Measurements from ENCODE around the gene ZNF346.

The ZNF346 gene

GRCh38 chr5:177020033-177020432, 2.5 kb upstream of the ZNF346 start:
- Histone ChIP-seq H2AFZ (ENCODE audit: insufficient read depth, low read length, poor library complexity) (no peak overlapping the region), H3K4me3 (ENCODE audit: low read depth, low read length) (no peak overlapping the region), H3K27ac (ENCODE audit: low read depth, low read length) (no peak overlapping the region), H2BK5ac (ENCODE audit: low read depth, low read length, poor library complexity) (no peak overlapping the region), H3K9ac (ENCODE audit: low read length) (no peak overlapping the region), H3K36me3 (ENCODE audit: control insufficient read depth in 1 of 2, insufficient read depth in 2 of 2, low read length in 2 of 2) (no peaks in the 10 kb centered on the region), H2BK120ac (ENCODE audit: insufficient read depth, low read length, poor library complexity) (no peak overlapping the region), H4K12ac (ENCODE audit: low read depth, low read length) (no peak overlapping the region), H3K14ac (ENCODE audit: low read length) (no peak overlapping the region), H3K9me3 (ENCODE audit: insufficient read depth, low read depth, low read length) (no peaks in the 10 kb centered on the region), H3K18ac (ENCODE audit: low read length) (no peak overlapping the region), H3K4me1 (ENCODE audit: control insufficient read depth in 1 of 2, insufficient read depth in 2 of 2, low read length in 2 of 2) (peaks cover 3 to 6% of the 10 kb centered on the region in 2 experiments), H3K4me2 (ENCODE audit: low read length) (no peak overlapping the region), H3K79me1 (ENCODE audit: low read length) (peaks cover 7% of the 10 kb centered on the region), H3K23ac (ENCODE audit: low read length) (no peak overlapping the region), H4K91ac (ENCODE audit: low read depth, low read length) (no peak overlapping the region), H3K79me2 (ENCODE audit: control insufficient read depth, insufficient read depth, low read length, poor library complexity) (peaks cover 5% of the 10 kb centered on the region), H4K8ac (ENCODE audit: low read depth, low read length) (no peak overlapping the region), H3K27me3 (ENCODE audit: insufficient read depth, low read length) (no peaks in the 10 kb centered on the region), H2BK12ac (ENCODE audit: low read length) (no peak overlapping the region), H2AK5ac (ENCODE audit: low read length) (no peak overlapping the region), H3K4ac (ENCODE audit: low read depth, low read length) (no peak overlapping the region)
- no peak for DNase-seq
- WGBS (ENCODE audit: extremely low coverage, insufficient coverage, insufficient read length): no CpG with 5 or more reads among the region's 2 CpGs

DNA sequence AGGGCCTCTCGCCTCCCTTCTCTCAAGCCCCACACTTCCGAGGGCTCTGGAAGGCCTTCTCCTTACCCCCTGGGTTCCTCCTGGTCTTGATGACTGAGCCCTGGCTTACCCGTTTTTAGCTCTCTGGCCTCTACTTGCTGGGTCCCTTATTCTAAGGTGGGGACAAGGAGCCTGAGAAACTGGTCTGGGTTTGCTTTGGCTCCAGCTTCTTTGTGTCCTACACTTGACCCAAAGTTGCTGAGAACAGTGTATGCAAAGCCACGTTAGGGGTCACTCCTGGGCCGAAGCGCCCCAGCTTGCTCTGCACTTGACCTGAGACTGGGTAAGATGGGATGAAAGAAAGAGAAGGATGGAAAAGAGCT, 788 bp downstream of the ZNF346 start:
- Histone ChIP-seq H4K12ac (ENCODE audit: low read depth, low read length) (peak overlapping the region; percentile 13), H3K18ac (ENCODE audit: low read length) (no peak overlapping the region), H3K36me3 (ENCODE audit: control insufficient read depth in 1 of 2, insufficient read depth in 2 of 2, low read length in 2 of 2) (peaks cover 0 to 2% of the 10 kb centered on the region in 2 experiments), H2BK5ac (ENCODE audit: low read depth, low read length, poor library complexity) (no peak overlapping the region), H3K4me2 (ENCODE audit: low read length) (peak overlapping the region; percentile 77), H2AK5ac (ENCODE audit: low read length) (no peak overlapping the region), H2AFZ (ENCODE audit: insufficient read depth, low read length, poor library complexity) (peak overlapping the region; percentile 99), H4K91ac (ENCODE audit: low read depth, low read length) (no peak overlapping the region), H3K79me1 (ENCODE audit: low read length) (peaks cover 7% of the 10 kb centered on the region), H3K14ac (ENCODE audit: low read length) (no peak overlapping the region), H3K27ac (ENCODE audit: low read depth, low read length) (no peak overlapping the region), H2BK120ac (ENCODE audit: insufficient read depth, low read length, poor library complexity) (no peak overlapping the region), H2BK12ac (ENCODE audit: low read length) (no peak overlapping the region), H3K23ac (ENCODE audit: low read length) (no peak overlapping the region), H3K79me2 (ENCODE audit: control insufficient read depth, insufficient read depth, low read length, poor library complexity) (peaks cover 5% of the 10 kb centered on the region), H3K4ac (ENCODE audit: low read depth, low read length) (no peak overlapping the region), H4K8ac (ENCODE audit: low read depth, low read length) (peak overlapping the region; percentile 99), H3K27me3 (ENCODE audit: insufficient read depth, low read length) (no peaks in the 10 kb centered on the region), H3K4me1 (ENCODE audit: control insufficient read depth in 1 of 2, insufficient read depth in 2 of 2, low read length in 2 of 2) (peaks cover 3 to 6% of the 10 kb centered on the region in 2 experiments), H3K9ac (ENCODE audit: low read length) (peak overlapping the region; percentile 42), H3K9me3 (ENCODE audit: insufficient read depth, low read depth, low read length) (no peaks in the 10 kb centered on the region), H3K4me3 (ENCODE audit: low read depth, low read length) (peak overlapping the region; percentile 76)
- DNase-seq: no peak
- WGBS (ENCODE audit: extremely low coverage, insufficient coverage, insufficient read length): no CpG with 5 or more reads among the region's 6 CpGs

DNA sequence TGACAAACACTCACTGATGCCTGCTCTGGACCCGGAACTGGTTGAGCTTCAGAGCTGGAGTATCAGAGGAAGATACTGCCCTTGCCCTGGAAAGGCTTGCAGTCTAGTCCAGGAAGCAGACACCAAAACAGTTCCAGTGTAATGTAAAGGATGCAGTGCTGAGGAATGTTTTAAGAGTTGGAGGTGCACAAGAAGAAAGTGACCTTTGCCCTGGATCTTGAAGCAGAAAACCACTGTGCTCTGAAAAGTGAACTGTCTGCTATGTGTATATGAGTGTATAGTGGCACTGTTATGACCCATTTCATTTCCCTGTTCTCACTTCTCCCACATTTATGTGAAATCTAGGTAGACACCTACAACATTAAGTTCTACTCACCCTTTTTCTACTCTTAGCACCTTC, 2.1 kb downstream of the ZNF346 start:
- Histone ChIP-seq H3K9ac (ENCODE audit: low read length) (no peak overlapping the region), H3K18ac (ENCODE audit: low read length) (no peak overlapping the region), H3K9me3 (ENCODE audit: insufficient read depth, low read depth, low read length) (no peaks in the 10 kb centered on the region), H2AK5ac (ENCODE audit: low read length) (no peak overlapping the region), H3K27ac (ENCODE audit: low read depth, low read length) (no peak overlapping the region), H3K14ac (ENCODE audit: low read length) (no peak overlapping the region), H4K8ac (ENCODE audit: low read depth, low read length) (no peak overlapping the region), H3K79me2 (ENCODE audit: control insufficient read depth, insufficient read depth, low read length, poor library complexity) (peaks cover 5% of the 10 kb centered on the region), H3K27me3 (ENCODE audit: insufficient read depth, low read length) (no peaks in the 10 kb centered on the region), H2BK5ac (ENCODE audit: low read depth, low read length, poor library complexity) (no peak overlapping the region), H3K23ac (ENCODE audit: low read length) (no peak overlapping the region), H4K12ac (ENCODE audit: low read depth, low read length) (no peak overlapping the region), H3K36me3 (ENCODE audit: control insufficient read depth in 1 of 2, insufficient read depth in 2 of 2, low read length in 2 of 2) (peaks cover 2 to 5% of the 10 kb centered on the region in 2 experiments), H2AFZ (ENCODE audit: insufficient read depth, low read length, poor library complexity) (no peak overlapping the region), H2BK12ac (ENCODE audit: low read length) (no peak overlapping the region), H3K4me3 (ENCODE audit: low read depth, low read length) (no peak overlapping the region), H2BK120ac (ENCODE audit: insufficient read depth, low read length, poor library complexity) (no peak overlapping the region), H3K79me1 (ENCODE audit: low read length) (peaks cover 7% of the 10 kb centered on the region), H4K91ac (ENCODE audit: low read depth, low read length) (no peak overlapping the region), H3K4me2 (ENCODE audit: low read length) (no peak overlapping the region), H3K4me1 (ENCODE audit: control insufficient read depth in 1 of 2, insufficient read depth in 2 of 2, low read length in 2 of 2) (peaks cover 3 to 6% of the 10 kb centered on the region in 2 experiments), H3K4ac (ENCODE audit: low read depth, low read length) (no peak overlapping the region)
- WGBS (ENCODE audit: extremely low coverage, insufficient coverage, insufficient read length): no CpG with 5 or more reads among the region's 1 CpG
- DNase-seq: no peak

- Histone ChIP-seq H2BK120ac (ENCODE audit: insufficient read depth, low read length, poor library complexity) (no peak overlapping the region), H2BK5ac (ENCODE audit: low read depth, low read length, poor library complexity) (no peak overlapping the region), H3K18ac (ENCODE audit: low read length) (no peak overlapping the region), H3K4me1 (ENCODE audit: control insufficient read depth in 1 of 2, insufficient read depth in 2 of 2, low read length in 2 of 2) (peaks cover 3 to 6% of the 10 kb centered on the region in 2 experiments), H3K79me2 (ENCODE audit: control insufficient read depth, insufficient read depth, low read length, poor library complexity) (peaks cover 5% of the 10 kb centered on the region), H4K91ac (ENCODE audit: low read depth, low read length) (no peak overlapping the region), H3K27me3 (ENCODE audit: insufficient read depth, low read length) (no peaks in the 10 kb centered on the region), H3K4me3 (ENCODE audit: low read depth, low read length) (no peak overlapping the region), H3K27ac (ENCODE audit: low read depth, low read length) (no peak overlapping the region), H4K8ac (ENCODE audit: low read depth, low read length) (no peak overlapping the region), H3K79me1 (ENCODE audit: low read length) (peaks cover 7% of the 10 kb centered on the region), H3K4ac (ENCODE audit: low read depth, low read length) (no peak overlapping the region), H2AFZ (ENCODE audit: insufficient read depth, low read length, poor library complexity) (no peak overlapping the region), H4K12ac (ENCODE audit: low read depth, low read length) (no peak overlapping the region), H3K9me3 (ENCODE audit: insufficient read depth, low read depth, low read length) (no peaks in the 10 kb centered on the region), H2AK5ac (ENCODE audit: low read length) (no peak overlapping the region), H3K9ac (ENCODE audit: low read length) (no peak overlapping the region), H3K23ac (ENCODE audit: low read length) (no peak overlapping the region), H3K4me2 (ENCODE audit: low read length) (no peak overlapping the region), H3K14ac (ENCODE audit: low read length) (no peak overlapping the region), H2BK12ac (ENCODE audit: low read length) (no peak overlapping the region), H3K36me3 (ENCODE audit: control insufficient read depth in 1 of 2, insufficient read depth in 2 of 2, low read length in 2 of 2) (peaks cover 2 to 5% of the 10 kb centered on the region in 2 experiments)
- WGBS (ENCODE audit: extremely low coverage, insufficient coverage, insufficient read length): no CpG with 5 or more reads among the region's 3 CpGs
- DNase-seq: no peak
Measured at GRCh38 chr5:177025101-177025601, 2.7 kb downstream of the ZNF346 start.

Measured in trophoblast cell (in vitro differentiated cells and primary cell).